Cardiac muscle cell (in vitro differentiated cells and primary cell): Measurements from ENCODE around the gene ZNF622. TPM values are rescaled to one million over a fixed set of nuclear protein-coding genes. Genes with fewer than 3 reads are reported as not detected.
A peak's percentile ranks its signal among the peaks of the same experiment; 100 is the strongest.

Experiments used
- DNase-seq, 2 donors: peaks; one replicate each; pipeline versions ENCODE4 v3.0.0 to v3.0.0-alpha.2; 2010 to 2017; ENCODE audit warnings: low read depth in 1 of 2, low spot score in 1 of 2
- H3K27ac ChIP-seq: fragments of 200-600 bp; sonication (generic); 2 replicates; pipeline ENCODE4 v1.5.1; 2016
- H3K27me3 ChIP-seq: fragments of 200-600 bp; sonication (generic); 2 replicates; pipeline ENCODE4 v1.6.0; 2016; ENCODE audit warnings: control low read depth
- H3K36me3 ChIP-seq: fragments of 200-600 bp; sonication (generic); 2 replicates; pipeline ENCODE4 v1.5.1; 2016; ENCODE audit warnings: control low read depth
- H3K4me1 ChIP-seq: fragments of 200-600 bp; sonication (generic); 2 replicates; pipeline ENCODE4 v1.8.1; 2017; ENCODE audit warnings: low read depth, mild to moderate bottlenecking, mixed run types
- H3K4me3 ChIP-seq: fragments of 200-600 bp; sonication (generic); 2 replicates; pipeline ENCODE4 v1.5.1; 2016; ENCODE audit warnings: mild to moderate bottlenecking
- H3K9me3 ChIP-seq: fragments of 200-600 bp; sonication (generic); 2 replicates; pipeline ENCODE4 v1.5.1; 2017; ENCODE audit warnings: low read depth, mild to moderate bottlenecking, control low read depth
- CTCF ChIP-seq: IDR thresholded peaks from 2 replicates; pipeline ENCODE4 v1.5.1; 2012; ENCODE audit warnings: low read depth, mild to moderate bottlenecking, low read length
- polyA plus RNA-seq: library from polyadenylated mRNA; unstranded; fragments of >200 nt; fragmentation: Nextera tagmentation; extraction: Ambion mirVana; gene quantifications from 2 replicates; pipeline ENCODE4 v1.2.1, GENCODE V29; 2016
- total RNA-seq: library from RNA; depleted of rRNA; stranded (reverse); fragments of >200 nt; gene quantifications from 2 replicates; pipeline ENCODE4 v1.2.3, GENCODE V29; 2016

ZNF622 gene
- total and polyA plus RNA-seq, 2 experiments from 2014 or later: 42.4 to 44.3 TPM

GRCh38 chr5:16505140-16505891 lies 39.7 kb upstream of the ZNF622 start:
- DNase-seq: no peak
- no peak for TF ChIP-seq CTCF
- Histone ChIP-seq H3K4me1 (peaks cover 21% of the 10 kb centered on the region), H3K9me3 (no peaks in the 10 kb centered on the region), H3K27ac (no peak overlapping the region), H3K27me3 (no peaks in the 10 kb centered on the region), H3K4me3 (no peak overlapping the region), H3K36me3 (no peaks in the 10 kb centered on the region)

DNA sequence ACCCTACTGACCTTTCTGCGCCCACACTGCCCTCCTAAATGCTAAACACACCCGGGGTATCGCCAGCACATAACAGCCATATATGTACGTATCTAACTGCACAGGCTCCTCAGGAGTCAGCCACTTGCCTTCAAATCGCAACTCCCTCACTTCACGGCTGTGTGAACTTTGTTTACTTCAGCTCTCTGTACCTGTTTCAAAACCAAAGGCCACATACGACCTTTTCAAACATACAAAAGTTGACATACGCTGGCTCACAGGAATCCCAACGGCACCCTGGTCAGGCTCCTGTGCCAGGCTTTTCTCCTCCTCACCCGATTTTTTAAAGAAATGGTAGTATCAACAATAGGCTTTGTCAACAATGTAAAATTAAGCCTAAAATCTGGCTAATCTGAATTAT lies 39.0 kb upstream of the ZNF622 start:
- no peak for TF ChIP-seq CTCF
- DNase-seq: no peak

DNA sequence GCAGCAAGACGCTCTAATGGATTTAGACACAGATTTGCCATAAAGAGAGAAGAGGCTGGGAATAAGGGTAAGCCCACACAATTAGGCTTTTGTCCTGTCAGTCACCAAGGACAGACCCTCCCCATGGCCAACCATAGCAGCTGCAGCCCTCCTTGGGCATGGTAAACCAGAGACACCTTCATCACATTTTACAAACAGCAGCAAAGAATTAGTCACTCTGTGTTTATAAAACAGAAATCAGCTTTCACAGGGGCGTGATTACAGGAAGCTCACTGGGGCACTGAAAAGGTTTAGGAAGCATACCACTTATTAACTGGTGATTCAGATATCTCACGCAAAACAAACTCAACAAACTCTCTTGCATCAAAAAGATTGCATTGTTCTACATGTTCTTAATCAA lies 37.3 kb upstream of the ZNF622 start:
- H3K4me1 ChIP-seq: peaks cover 9% of the 10 kb centered on the region
- no peak overlapping the region for H3K27ac ChIP-seq
- H3K27me3 ChIP-seq: no peaks in the 10 kb centered on the region
- no peaks in the 10 kb centered on the region for H3K36me3 ChIP-seq
- no peaks in the 10 kb centered on the region for H3K9me3 ChIP-seq
- DNase-seq: no peak
- no peak for TF ChIP-seq CTCF
- H3K4me3 ChIP-seq: no peak overlapping the region

More for the DNA sequence above, 39.0 kb upstream of the ZNF622 start:
- Histone ChIP-seq H3K36me3 (no peaks in the 10 kb centered on the region), H3K27ac (no peak overlapping the region), H3K27me3 (no peaks in the 10 kb centered on the region), H3K4me3 (no peak overlapping the region), H3K4me1 (peaks cover 21% of the 10 kb centered on the region), H3K9me3 (no peaks in the 10 kb centered on the region)

- H3K4me3 ChIP-seq: no peak overlapping the region
- no peak overlapping the region for H3K27ac ChIP-seq
- TF ChIP-seq CTCF: no peak
- no peaks in the 10 kb centered on the region for H3K9me3 ChIP-seq
- no peaks in the 10 kb centered on the region for H3K27me3 ChIP-seq
- DNase-seq: no peak
- H3K36me3 ChIP-seq: no peaks in the 10 kb centered on the region
- H3K4me1 ChIP-seq: no peaks in the 10 kb centered on the region
These were observed 34.4 kb upstream of the ZNF622 start for GRCh38 chr5:16500024-16500423.

DNA sequence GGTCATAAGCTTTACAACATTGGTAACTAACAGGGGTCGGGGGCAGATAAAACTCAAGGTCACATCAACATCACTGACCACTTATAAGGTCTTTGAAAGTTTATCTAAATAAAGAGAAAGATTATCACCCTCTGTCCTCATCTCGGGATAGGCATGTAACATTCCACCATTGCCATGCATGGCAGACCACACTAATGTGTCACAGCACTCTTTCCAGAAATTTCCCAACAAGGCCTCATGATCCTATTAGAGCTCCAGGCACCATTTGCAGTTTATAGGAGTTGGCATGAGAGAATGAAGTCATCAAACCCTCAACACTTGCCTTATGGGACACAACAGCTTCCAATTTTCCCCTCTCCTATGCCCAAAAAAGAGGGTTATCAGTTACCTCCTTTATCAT lies 31.9 kb upstream of the ZNF622 start:
- DNase-seq: no peak
- no peak overlapping the region for H3K4me3 ChIP-seq
- peak overlapping the region; percentile 47 for H3K27ac ChIP-seq
- no peaks in the 10 kb centered on the region for H3K36me3 ChIP-seq
- no peak for TF ChIP-seq CTCF
- no peaks in the 10 kb centered on the region for H3K27me3 ChIP-seq
- no peaks in the 10 kb centered on the region for H3K9me3 ChIP-seq
- H3K4me1 ChIP-seq: no peaks in the 10 kb centered on the region

- H3K27ac ChIP-seq: no peak overlapping the region
- no peaks in the 10 kb centered on the region for H3K27me3 ChIP-seq
- no peak for TF ChIP-seq CTCF
- H3K36me3 ChIP-seq: no peaks in the 10 kb centered on the region
- H3K9me3 ChIP-seq: no peaks in the 10 kb centered on the region
- H3K4me1 ChIP-seq: no peaks in the 10 kb centered on the region
- no peak overlapping the region for H3K4me3 ChIP-seq
- no peak for DNase-seq
These were observed 27.7 kb upstream of the ZNF622 start for GRCh38 chr5:16493261-16493660.
